ENCODE results near the gene PIM3.

The PIM3 gene

DNA sequence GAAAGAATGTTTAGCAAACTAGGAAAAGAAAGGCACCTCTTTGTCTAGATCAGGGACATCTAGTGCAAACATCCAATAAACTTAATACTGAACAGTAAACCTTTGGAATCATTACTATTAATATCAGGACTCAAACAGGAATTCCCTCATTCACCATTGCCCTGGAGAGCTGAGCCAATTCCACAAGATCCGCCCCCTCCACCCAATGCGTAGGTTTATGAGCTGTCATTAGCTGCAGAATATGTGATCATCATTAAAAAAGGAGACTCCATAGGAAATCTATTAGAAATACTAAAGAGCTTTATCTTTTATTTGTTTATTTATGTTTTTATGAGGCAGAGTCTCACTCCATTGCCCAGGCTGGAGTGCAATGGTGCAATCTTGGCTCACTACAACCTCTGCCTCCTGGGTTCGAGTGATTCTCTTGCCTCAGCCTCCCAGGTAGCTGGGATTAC lies 46.5 kb downstream of the PIM3 start:
- TF ChIP-seq, protein P1, sequence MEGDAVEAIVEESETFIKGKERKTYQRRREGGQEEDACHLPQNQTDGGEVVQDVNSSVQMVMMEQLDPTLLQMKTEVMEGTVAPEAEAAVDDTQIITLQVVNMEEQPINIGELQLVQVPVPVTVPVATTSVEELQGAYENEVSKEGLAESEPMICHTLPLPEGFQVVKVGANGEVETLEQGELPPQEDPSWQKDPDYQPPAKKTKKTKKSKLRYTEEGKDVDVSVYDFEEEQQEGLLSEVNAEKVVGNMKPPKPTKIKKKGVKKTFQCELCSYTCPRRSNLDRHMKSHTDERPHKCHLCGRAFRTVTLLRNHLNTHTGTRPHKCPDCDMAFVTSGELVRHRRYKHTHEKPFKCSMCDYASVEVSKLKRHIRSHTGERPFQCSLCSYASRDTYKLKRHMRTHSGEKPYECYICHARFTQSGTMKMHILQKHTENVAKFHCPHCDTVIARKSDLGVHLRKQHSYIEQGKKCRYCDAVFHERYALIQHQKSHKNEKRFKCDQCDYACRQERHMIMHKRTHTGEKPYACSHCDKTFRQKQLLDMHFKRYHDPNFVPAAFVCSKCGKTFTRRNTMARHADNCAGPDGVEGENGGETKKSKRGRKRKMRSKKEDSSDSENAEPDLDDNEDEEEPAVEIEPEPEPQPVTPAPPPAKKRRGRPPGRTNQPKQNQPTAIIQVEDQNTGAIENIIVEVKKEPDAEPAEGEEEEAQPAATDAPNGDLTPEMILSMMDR (IDR thresholded peaks at IDR 0.05; ENCODE audit: low read depth, low read length, missing control alignments), result no peak
- no peak overlapping the region for H3K4me3 ChIP-seq (ENCODE audit: low read depth, low read length)
- DNase-seq (ENCODE audit: low read depth), result no peak

DNA sequence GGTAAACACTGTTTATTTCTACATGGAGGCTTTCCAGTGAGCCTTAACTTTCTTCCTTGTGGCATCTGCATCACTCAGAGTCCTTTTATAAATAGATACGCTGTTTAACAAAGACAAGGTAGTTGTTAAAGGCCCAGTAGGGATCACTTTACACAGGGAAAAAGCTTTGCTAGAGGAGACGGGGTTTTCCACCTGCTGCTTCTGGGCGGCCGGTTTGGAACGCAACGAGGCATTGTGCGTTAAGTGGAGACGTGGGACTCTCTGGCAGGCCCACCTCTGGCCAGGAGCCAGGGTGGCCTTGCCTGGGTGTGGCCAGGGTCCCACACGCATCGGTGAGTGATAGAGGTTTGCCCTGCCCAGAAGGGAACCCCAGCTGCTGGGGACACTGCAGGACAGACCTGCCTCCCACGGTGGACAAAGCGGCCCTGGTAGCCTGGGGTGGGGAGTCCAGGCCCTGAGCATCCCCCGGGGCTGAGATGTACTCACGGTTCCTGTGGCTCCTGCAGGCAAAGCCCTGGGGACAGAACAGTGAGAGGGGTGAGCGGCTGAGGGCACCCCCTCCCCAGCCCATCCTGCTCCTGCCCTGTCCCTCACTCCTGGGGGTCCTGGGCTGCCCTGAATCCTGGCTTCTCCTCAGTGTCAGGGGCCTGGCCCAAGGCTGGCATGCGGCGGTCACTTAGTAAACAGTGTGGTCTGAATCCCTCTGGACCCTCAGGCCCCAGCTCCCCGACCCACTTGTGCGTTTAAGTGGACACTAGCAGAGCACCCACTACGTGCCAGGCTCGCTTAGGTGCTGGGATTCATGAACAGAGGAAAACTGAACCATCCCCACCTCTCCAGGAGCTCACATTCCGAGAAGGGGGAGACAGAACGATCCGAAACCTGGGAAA lies 47.8 kb downstream of the PIM3 start:
- no peak overlapping the region for H3K4me3 ChIP-seq (ENCODE audit: low read depth, low read length)
- DNase-seq (ENCODE audit: low read depth), result no peak
- TF ChIP-seq, protein P1 (IDR thresholded peaks at IDR 0.05; ENCODE audit: low read depth, low read length, missing control alignments), result no peak

DNA sequence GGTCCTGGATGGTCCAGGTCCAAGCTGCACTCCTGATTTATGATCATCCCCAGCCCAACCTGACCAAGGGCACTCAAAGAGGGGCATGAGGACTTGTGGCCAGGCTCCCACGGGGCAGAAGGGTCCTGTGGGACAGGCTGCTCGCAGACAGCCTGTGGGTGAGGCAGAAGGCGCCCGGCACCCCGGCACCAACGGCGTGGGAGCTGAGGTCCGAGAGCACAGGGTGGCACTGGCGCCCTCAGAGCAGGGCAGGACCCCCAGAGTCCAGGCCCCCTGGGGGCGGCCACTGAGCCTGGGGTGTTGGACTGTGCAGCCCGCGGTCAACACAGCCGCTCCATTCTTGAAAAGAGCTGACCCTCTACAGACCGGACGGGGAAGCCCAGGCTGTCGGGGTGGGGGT lies 48.7 kb downstream of the PIM3 start:
- TF ChIP-seq, protein P1 (IDR thresholded peaks at IDR 0.05; ENCODE audit: low read depth, low read length, missing control alignments), result no peak
- DNase-seq (ENCODE audit: low read depth), result no peak
- no peak overlapping the region for H3K4me3 ChIP-seq (ENCODE audit: low read depth, low read length)

DNA sequence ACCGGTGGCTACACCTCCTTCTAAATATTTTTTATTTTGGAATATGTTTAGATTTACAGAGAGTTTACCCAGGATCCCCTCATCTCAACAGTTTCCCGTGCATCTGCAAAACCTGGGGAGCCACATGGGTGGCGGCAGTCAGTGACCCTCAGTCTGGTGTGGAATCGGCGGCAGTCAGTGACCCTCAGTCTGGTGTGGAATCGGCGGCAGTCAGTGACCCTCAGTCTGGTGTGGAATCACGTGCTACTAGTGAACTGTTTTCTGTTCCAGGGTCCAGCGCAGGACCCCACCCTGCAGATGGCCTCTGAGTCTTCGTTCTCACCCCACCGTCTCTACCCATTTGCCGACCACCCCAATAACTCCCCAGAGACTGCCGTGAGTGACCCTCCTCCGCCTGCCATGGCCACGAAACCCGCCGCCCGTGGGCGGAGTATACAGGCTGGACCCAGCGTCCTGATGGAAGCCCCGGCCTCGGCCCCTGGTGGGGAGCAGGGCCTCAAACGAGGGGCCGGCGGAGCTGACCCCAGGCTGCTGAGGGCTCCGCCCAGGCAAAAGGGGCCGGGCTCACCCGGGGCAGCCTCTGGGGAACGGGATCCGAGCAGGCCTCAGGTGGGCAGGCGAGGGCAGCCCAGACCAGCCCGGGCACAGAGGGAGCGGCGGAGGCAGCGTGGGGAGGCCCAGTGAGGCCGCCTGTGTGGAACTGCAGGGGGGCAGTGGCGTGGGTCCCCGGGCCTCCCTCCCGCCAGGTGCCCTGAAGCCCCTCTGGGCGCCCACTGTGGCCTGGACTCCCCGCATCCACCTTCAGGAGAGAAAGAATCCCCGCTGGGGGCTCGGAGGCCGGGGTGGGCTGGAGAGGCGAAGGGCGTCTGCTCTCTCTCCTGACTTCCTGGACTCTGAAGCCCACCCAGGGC lies 49.4 kb downstream of the PIM3 start:
- H3K4me3 ChIP-seq (ENCODE audit: low read depth, low read length), result peak overlapping the region; percentile 28
- DNase-seq (ENCODE audit: low read depth), result no peak
- TF ChIP-seq, protein P1 (IDR thresholded peaks at IDR 0.05; ENCODE audit: low read depth, low read length, missing control alignments), result no peak

- peak overlapping the region; percentile 28 for H3K4me3 ChIP-seq (ENCODE audit: low read depth, low read length)
- TF ChIP-seq, protein P1 (IDR thresholded peaks at IDR 0.05; ENCODE audit: low read depth, low read length, missing control alignments), result no peak
- DNase-seq (ENCODE audit: low read depth), result no peak
These were observed 50.3 kb downstream of the PIM3 start for GRCh38 chr22:50010676-50011446.

- no peak overlapping the region for H3K4me3 ChIP-seq (ENCODE audit: low read depth, low read length)
- DNase-seq (ENCODE audit: low read depth), result no peak
- TF ChIP-seq, protein P1 (IDR thresholded peaks at IDR 0.05; ENCODE audit: low read depth, low read length, missing control alignments), result no peak
These were observed 51.1 kb downstream of the PIM3 start for GRCh38 chr22:50011447-50012210.
